ENCODE results near the gene KIF5A.

DNA sequence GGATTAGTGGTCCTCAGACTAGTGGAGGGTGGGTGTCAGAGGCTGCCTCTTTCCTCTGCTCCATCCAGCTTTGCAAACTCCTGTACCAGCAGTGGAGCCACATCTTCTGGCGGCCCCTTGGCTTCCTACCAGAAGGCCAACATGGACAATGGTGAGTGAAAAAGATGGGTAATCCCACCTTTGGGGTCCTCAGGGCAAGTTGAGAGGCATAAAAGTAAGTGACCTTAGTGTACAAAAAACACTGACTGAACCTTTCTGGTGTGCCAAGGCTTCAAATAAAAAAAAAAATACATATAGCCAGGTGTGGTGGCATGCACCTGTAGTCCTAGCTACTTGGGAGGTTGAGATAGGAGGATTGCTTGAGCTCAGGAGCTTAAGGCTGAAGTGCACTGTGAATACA is 32.0 kb downstream of the KIF5A start:
- TF ChIP-seq, protein P1, sequence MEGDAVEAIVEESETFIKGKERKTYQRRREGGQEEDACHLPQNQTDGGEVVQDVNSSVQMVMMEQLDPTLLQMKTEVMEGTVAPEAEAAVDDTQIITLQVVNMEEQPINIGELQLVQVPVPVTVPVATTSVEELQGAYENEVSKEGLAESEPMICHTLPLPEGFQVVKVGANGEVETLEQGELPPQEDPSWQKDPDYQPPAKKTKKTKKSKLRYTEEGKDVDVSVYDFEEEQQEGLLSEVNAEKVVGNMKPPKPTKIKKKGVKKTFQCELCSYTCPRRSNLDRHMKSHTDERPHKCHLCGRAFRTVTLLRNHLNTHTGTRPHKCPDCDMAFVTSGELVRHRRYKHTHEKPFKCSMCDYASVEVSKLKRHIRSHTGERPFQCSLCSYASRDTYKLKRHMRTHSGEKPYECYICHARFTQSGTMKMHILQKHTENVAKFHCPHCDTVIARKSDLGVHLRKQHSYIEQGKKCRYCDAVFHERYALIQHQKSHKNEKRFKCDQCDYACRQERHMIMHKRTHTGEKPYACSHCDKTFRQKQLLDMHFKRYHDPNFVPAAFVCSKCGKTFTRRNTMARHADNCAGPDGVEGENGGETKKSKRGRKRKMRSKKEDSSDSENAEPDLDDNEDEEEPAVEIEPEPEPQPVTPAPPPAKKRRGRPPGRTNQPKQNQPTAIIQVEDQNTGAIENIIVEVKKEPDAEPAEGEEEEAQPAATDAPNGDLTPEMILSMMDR (IDR thresholded peaks at IDR 0.05) = no peak
- no peak for TF ChIP-seq POLR2A (IDR thresholded peaks at IDR 0.05)

Measured in lower leg skin (tissue), 3 donors.